WTC11 (cell line): ENCODE results near the gene MRPL52. TPM values are rescaled to one million over a fixed set of nuclear protein-coding genes. Genes with fewer than 3 reads are reported as not detected.

Source experiments
- CREB1 ChIP-seq: sonication (generic); formaldehyde crosslinking; IDR thresholded peaks from 2 replicates; pipeline ENCODE4 v1.8.0; 2023; ENCODE audit warnings: mild to moderate bottlenecking, missing genetic modification reagents
- ESRRA ChIP-seq: sonication (generic); formaldehyde crosslinking; IDR thresholded peaks from 2 replicates; pipeline ENCODE4 v1.8.1; 2022; ENCODE audit warnings: mild to moderate bottlenecking, missing genetic modification reagents, borderline replicate concordance
- FOXJ3 ChIP-seq: sonication (generic); formaldehyde crosslinking; IDR thresholded peaks from 2 replicates; pipeline ENCODE4 v1.9.0; 2021; ENCODE audit warnings: missing genetic modification reagents, mild to moderate bottlenecking, borderline replicate concordance
- FOXP1 ChIP-seq: sonication (generic); formaldehyde crosslinking; IDR thresholded peaks from 2 replicates; pipeline ENCODE4 v1.8.0; 2022; ENCODE audit warnings: missing genetic modification reagents, mild to moderate bottlenecking, moderate library complexity, borderline replicate concordance
- GABPB1 ChIP-seq: sonication (generic); formaldehyde crosslinking; IDR thresholded peaks from 2 replicates; pipeline ENCODE4 v1.8.1; 2023; ENCODE audit warnings: mild to moderate bottlenecking, missing genetic modification reagents
- GRHL2 ChIP-seq: fragments of 250-450 bp; sonication (Bioruptor Pico); IDR thresholded peaks from 2 replicates; pipeline ENCODE4 v1.8.0; 2022; ENCODE audit warnings: mild to moderate bottlenecking, moderate library complexity; ENCODE audit not compliant: insufficient replicate concordance, severe bottlenecking
- GTF2I ChIP-seq: fragments of 250-450 bp; sonication (Bioruptor Pico); conservative IDR thresholded peaks from 2 replicates; pipeline ENCODE4 v1.4.0; 2021; ENCODE audit warnings: mild to moderate bottlenecking
- MXD4 ChIP-seq: fragments of 250-450 bp; sonication (Bioruptor Pico); IDR thresholded peaks from 2 replicates; pipeline ENCODE4 v1.8.0; 2021; ENCODE audit warnings: mild to moderate bottlenecking, moderate library complexity, borderline replicate concordance
- NR3C1 ChIP-seq: sonication (generic); formaldehyde crosslinking; conservative IDR thresholded peaks from 2 replicates; pipeline ENCODE4 v1.8.1; 2023; ENCODE audit warnings: low read depth, mild to moderate bottlenecking, missing genetic modification reagents
- RORB ChIP-seq: fragments of 250-450 bp; sonication (Bioruptor Pico); IDR thresholded peaks from 2 replicates; pipeline ENCODE4 v1.9.0; 2021; ENCODE audit warnings: mild to moderate bottlenecking
- TEAD4 ChIP-seq: sonication (generic); formaldehyde crosslinking; IDR thresholded peaks from 2 replicates; pipeline ENCODE4 v1.8.0; 2022; ENCODE audit warnings: mild to moderate bottlenecking, missing genetic modification reagents
- ZNF138 ChIP-seq: sonication (generic); formaldehyde crosslinking; conservative IDR thresholded peaks from 2 replicates; pipeline ENCODE4 v1.8.1; 2022; ENCODE audit warnings: mild to moderate bottlenecking, moderate library complexity, missing genetic modification reagents
- ZNF219 ChIP-seq: sonication (generic); formaldehyde crosslinking; IDR thresholded peaks from 2 replicates; pipeline ENCODE4 v1.8.0; 2023; ENCODE audit warnings: missing genetic modification reagents, mild to moderate bottlenecking, borderline replicate concordance
- ZNF232 ChIP-seq: sonication (generic); formaldehyde crosslinking; IDR thresholded peaks from 2 replicates; pipeline ENCODE4 v1.8.0; 2022; ENCODE audit warnings: mild to moderate bottlenecking, missing genetic modification reagents
- ZNF263 ChIP-seq: sonication (generic); formaldehyde crosslinking; IDR thresholded peaks from 2 replicates; pipeline ENCODE4 v1.8.1; 2022; ENCODE audit warnings: low read depth, mild to moderate bottlenecking, moderate library complexity, missing genetic modification reagents
- ZNF317 ChIP-seq: sonication (generic); formaldehyde crosslinking; IDR thresholded peaks from 2 replicates; pipeline ENCODE4 v1.8.1; 2023; ENCODE audit warnings: low read depth, mild to moderate bottlenecking, moderate library complexity, missing genetic modification reagents, borderline replicate concordance
- ZNF423 ChIP-seq: fragments of 250-450 bp; sonication (Bioruptor Pico); IDR thresholded peaks from 2 replicates; pipeline ENCODE4 v2.1.2; 2022; ENCODE audit warnings: mild to moderate bottlenecking, moderate library complexity
- ZNF671 ChIP-seq: fragments of 250-450 bp; sonication (Bioruptor Pico); IDR thresholded peaks from 2 replicates; pipeline ENCODE4 v1.8.0; 2021; ENCODE audit warnings: mild to moderate bottlenecking
- total RNA-seq: library from RNA; stranded (reverse); gene quantifications from 3 replicates; pipeline ENCODE4 v1.2.3, GENCODE V29; 2021
- TF ChIP-seq, protein P1 (sequence below): sonication (generic); formaldehyde crosslinking; IDR thresholded peaks from 2 replicates; pipeline ENCODE4 v1.8.0; 2023; ENCODE audit warnings: mild to moderate bottlenecking, missing genetic modification reagents
- TF ChIP-seq, protein P2 (sequence below): fragments of 250-450 bp; sonication (Bioruptor Pico); IDR thresholded peaks from 2 replicates; pipeline ENCODE4 v1.9.0; 2021; ENCODE audit warnings: mild to moderate bottlenecking, borderline replicate concordance
- TF ChIP-seq, protein P3 (sequence below): sonication (generic); formaldehyde crosslinking; IDR thresholded peaks from 2 replicates; pipeline ENCODE4 v1.8.1; 2022; ENCODE audit warnings: mild to moderate bottlenecking, moderate library complexity, missing genetic modification reagents
- TF ChIP-seq, protein P4 (sequence below): fragments of 200-600 bp; IDR thresholded peaks from 2 replicates; pipeline ENCODE4 v1.8.0; 2022; ENCODE audit warnings: antibody characterized with exemption
- TF ChIP-seq, protein P5 (sequence below): sonication (generic); formaldehyde crosslinking; IDR thresholded peaks from 2 replicates; pipeline ENCODE4 v1.8.0; 2023; ENCODE audit warnings: missing genetic modification reagents
- TF ChIP-seq, protein P6 (sequence below): sonication (generic); formaldehyde crosslinking; IDR thresholded peaks from 2 replicates; pipeline ENCODE4 v1.8.0; 2022; ENCODE audit warnings: mild to moderate bottlenecking, missing genetic modification reagents
- TF ChIP-seq, protein P7 (sequence below): sonication (generic); formaldehyde crosslinking; IDR thresholded peaks from 2 replicates; pipeline ENCODE4 v1.8.0; 2022; ENCODE audit warnings: mild to moderate bottlenecking, missing genetic modification reagents
- TF ChIP-seq, protein P8 (sequence below): sonication (generic); formaldehyde crosslinking; IDR thresholded peaks from 2 replicates; pipeline ENCODE4 v1.8.1; 2023; ENCODE audit warnings: mild to moderate bottlenecking, missing genetic modification reagents, moderate library complexity

Gene MRPL52
- total RNA-seq, 1 experiment from 2014 or later: 170 TPM

DNA sequence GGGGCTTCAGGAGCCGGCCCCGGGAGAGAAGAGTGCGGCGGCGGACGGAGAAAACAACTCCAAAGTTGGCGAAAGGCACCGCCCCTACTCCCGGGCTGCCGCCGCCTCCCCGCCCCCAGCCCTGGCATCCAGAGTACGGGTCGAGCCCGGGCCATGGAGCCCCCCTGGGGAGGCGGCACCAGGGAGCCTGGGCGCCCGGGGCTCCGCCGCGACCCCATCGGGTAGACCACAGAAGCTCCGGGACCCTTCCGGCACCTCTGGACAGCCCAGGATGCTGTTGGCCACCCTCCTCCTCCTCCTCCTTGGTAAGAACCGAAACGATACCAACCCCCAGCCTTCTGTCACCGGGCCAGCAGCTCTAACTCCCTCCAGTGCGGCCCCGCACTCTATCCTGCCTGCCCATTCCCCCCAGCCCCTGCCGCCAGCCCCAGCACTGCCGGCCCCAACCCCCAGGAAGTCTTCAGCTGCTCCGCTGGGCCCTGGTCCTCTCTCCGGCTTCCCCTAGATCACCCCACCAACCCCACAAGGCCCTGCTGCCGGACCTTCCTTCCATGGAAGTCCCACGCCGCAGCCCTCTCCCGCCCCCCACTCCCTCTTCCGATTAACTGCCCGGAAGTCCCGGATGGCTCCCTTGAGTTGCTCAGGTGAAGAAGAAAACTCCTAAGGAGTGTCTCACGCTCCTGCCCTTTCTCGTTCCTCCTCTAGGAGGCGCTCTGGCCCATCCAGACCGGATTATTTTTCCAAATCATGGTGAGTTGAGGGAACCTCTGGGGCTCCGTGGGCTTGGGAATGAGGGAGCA is 42.5 kb downstream of the MRPL52 start (continued):
- no peak for TF ChIP-seq NR3C1 (CRISPR knock-in tag)
- TF ChIP-seq ZNF423: peak; percentile 70
- no peak for TF ChIP-seq ZNF219
- TF ChIP-seq GTF2I (CRISPR knock-in tag): no peak
- TF ChIP-seq, protein P1, sequence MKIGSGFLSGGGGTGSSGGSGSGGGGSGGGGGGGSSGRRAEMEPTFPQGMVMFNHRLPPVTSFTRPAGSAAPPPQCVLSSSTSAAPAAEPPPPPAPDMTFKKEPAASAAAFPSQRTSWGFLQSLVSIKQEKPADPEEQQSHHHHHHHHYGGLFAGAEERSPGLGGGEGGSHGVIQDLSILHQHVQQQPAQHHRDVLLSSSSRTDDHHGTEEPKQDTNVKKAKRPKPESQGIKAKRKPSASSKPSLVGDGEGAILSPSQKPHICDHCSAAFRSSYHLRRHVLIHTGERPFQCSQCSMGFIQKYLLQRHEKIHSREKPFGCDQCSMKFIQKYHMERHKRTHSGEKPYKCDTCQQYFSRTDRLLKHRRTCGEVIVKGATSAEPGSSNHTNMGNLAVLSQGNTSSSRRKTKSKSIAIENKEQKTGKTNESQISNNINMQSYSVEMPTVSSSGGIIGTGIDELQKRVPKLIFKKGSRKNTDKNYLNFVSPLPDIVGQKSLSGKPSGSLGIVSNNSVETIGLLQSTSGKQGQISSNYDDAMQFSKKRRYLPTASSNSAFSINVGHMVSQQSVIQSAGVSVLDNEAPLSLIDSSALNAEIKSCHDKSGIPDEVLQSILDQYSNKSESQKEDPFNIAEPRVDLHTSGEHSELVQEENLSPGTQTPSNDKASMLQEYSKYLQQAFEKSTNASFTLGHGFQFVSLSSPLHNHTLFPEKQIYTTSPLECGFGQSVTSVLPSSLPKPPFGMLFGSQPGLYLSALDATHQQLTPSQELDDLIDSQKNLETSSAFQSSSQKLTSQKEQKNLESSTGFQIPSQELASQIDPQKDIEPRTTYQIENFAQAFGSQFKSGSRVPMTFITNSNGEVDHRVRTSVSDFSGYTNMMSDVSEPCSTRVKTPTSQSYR (CRISPR knock-in tag): no peak
- no peak for TF ChIP-seq ZNF317 (CRISPR knock-in tag)
- TF ChIP-seq, protein P2, sequence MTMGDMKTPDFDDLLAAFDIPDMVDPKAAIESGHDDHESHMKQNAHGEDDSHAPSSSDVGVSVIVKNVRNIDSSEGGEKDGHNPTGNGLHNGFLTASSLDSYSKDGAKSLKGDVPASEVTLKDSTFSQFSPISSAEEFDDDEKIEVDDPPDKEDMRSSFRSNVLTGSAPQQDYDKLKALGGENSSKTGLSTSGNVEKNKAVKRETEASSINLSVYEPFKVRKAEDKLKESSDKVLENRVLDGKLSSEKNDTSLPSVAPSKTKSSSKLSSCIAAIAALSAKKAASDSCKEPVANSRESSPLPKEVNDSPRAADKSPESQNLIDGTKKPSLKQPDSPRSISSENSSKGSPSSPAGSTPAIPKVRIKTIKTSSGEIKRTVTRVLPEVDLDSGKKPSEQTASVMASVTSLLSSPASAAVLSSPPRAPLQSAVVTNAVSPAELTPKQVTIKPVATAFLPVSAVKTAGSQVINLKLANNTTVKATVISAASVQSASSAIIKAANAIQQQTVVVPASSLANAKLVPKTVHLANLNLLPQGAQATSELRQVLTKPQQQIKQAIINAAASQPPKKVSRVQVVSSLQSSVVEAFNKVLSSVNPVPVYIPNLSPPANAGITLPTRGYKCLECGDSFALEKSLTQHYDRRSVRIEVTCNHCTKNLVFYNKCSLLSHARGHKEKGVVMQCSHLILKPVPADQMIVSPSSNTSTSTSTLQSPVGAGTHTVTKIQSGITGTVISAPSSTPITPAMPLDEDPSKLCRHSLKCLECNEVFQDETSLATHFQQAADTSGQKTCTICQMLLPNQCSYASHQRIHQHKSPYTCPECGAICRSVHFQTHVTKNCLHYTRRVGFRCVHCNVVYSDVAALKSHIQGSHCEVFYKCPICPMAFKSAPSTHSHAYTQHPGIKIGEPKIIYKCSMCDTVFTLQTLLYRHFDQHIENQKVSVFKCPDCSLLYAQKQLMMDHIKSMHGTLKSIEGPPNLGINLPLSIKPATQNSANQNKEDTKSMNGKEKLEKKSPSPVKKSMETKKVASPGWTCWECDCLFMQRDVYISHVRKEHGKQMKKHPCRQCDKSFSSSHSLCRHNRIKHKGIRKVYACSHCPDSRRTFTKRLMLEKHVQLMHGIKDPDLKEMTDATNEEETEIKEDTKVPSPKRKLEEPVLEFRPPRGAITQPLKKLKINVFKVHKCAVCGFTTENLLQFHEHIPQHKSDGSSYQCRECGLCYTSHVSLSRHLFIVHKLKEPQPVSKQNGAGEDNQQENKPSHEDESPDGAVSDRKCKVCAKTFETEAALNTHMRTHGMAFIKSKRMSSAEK (CRISPR knock-in tag): no peak
- TF ChIP-seq ZNF263 (CRISPR knock-in tag): no peak
- TF ChIP-seq RORB (CRISPR knock-in tag): no peak
- no peak for TF ChIP-seq ESRRA (CRISPR knock-in tag)
- no peak for TF ChIP-seq GRHL2
- TF ChIP-seq, protein P3, sequence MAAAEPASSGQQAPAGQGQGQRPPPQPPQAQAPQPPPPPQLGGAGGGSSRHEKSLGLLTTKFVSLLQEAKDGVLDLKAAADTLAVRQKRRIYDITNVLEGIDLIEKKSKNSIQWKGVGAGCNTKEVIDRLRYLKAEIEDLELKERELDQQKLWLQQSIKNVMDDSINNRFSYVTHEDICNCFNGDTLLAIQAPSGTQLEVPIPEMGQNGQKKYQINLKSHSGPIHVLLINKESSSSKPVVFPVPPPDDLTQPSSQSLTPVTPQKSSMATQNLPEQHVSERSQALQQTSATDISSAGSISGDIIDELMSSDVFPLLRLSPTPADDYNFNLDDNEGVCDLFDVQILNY: no peak; the same call in 1 of the 2 replicates
- TF ChIP-seq, protein P4, sequence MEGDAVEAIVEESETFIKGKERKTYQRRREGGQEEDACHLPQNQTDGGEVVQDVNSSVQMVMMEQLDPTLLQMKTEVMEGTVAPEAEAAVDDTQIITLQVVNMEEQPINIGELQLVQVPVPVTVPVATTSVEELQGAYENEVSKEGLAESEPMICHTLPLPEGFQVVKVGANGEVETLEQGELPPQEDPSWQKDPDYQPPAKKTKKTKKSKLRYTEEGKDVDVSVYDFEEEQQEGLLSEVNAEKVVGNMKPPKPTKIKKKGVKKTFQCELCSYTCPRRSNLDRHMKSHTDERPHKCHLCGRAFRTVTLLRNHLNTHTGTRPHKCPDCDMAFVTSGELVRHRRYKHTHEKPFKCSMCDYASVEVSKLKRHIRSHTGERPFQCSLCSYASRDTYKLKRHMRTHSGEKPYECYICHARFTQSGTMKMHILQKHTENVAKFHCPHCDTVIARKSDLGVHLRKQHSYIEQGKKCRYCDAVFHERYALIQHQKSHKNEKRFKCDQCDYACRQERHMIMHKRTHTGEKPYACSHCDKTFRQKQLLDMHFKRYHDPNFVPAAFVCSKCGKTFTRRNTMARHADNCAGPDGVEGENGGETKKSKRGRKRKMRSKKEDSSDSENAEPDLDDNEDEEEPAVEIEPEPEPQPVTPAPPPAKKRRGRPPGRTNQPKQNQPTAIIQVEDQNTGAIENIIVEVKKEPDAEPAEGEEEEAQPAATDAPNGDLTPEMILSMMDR: peak; percentile 90
- TF ChIP-seq FOXJ3 (CRISPR knock-in tag): no peak
- TF ChIP-seq, protein P5, sequence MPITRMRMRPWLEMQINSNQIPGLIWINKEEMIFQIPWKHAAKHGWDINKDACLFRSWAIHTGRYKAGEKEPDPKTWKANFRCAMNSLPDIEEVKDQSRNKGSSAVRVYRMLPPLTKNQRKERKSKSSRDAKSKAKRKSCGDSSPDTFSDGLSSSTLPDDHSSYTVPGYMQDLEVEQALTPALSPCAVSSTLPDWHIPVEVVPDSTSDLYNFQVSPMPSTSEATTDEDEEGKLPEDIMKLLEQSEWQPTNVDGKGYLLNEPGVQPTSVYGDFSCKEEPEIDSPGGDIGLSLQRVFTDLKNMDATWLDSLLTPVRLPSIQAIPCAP (CRISPR knock-in tag): no peak
- TF ChIP-seq, protein P6, sequence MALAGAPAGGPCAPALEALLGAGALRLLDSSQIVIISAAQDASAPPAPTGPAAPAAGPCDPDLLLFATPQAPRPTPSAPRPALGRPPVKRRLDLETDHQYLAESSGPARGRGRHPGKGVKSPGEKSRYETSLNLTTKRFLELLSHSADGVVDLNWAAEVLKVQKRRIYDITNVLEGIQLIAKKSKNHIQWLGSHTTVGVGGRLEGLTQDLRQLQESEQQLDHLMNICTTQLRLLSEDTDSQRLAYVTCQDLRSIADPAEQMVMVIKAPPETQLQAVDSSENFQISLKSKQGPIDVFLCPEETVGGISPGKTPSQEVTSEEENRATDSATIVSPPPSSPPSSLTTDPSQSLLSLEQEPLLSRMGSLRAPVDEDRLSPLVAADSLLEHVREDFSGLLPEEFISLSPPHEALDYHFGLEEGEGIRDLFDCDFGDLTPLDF (CRISPR knock-in tag): no peak
- no peak for TF ChIP-seq FOXP1 (CRISPR knock-in tag)
- TF ChIP-seq GABPB1 (CRISPR knock-in tag): 0 out of 2 replicates have a peak, but pooled peaks have one; percentile 49
- TF ChIP-seq, protein P7, sequence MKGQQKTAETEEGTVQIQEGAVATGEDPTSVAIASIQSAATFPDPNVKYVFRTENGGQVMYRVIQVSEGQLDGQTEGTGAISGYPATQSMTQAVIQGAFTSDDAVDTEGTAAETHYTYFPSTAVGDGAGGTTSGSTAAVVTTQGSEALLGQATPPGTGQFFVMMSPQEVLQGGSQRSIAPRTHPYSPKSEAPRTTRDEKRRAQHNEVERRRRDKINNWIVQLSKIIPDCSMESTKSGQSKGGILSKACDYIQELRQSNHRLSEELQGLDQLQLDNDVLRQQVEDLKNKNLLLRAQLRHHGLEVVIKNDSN (CRISPR knock-in tag): no peak; the same call in 1 of the 2 replicates
- TF ChIP-seq ZNF138: no peak
- no peak for TF ChIP-seq ZNF671 (CRISPR knock-in tag)
- TF ChIP-seq, protein P8, sequence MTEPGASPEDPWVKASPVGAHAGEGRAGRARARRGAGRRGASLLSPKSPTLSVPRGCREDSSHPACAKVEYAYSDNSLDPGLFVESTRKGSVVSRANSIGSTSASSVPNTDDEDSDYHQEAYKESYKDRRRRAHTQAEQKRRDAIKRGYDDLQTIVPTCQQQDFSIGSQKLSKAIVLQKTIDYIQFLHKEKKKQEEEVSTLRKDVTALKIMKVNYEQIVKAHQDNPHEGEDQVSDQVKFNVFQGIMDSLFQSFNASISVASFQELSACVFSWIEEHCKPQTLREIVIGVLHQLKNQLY (CRISPR knock-in tag): no peak
- no peak for TF ChIP-seq ZNF232 (CRISPR knock-in tag)
- TF ChIP-seq CREB1 (CRISPR knock-in tag): no peak
- no peak for TF ChIP-seq MXD4
- TF ChIP-seq TEAD4 (CRISPR knock-in tag): no peak
